NCI-H2196 treated with DMSO at 0.1 percent for 48 hours (cell line): ENCODE data around the gene RNF152.

Source experiments
- DNase-seq: peaks from one replicate; lab custom pipeline; 2025; ENCODE audit not compliant: unreplicated experiment; lab: John Stamatoyannopoulos, UW

RNF152 gene, protein sequence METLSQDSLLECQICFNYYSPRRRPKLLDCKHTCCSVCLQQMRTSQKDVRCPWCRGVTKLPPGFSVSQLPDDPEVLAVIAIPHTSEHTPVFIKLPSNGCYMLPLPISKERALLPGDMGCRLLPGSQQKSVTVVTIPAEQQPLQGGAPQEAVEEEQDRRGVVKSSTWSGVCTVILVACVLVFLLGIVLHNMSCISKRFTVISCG

DNA sequence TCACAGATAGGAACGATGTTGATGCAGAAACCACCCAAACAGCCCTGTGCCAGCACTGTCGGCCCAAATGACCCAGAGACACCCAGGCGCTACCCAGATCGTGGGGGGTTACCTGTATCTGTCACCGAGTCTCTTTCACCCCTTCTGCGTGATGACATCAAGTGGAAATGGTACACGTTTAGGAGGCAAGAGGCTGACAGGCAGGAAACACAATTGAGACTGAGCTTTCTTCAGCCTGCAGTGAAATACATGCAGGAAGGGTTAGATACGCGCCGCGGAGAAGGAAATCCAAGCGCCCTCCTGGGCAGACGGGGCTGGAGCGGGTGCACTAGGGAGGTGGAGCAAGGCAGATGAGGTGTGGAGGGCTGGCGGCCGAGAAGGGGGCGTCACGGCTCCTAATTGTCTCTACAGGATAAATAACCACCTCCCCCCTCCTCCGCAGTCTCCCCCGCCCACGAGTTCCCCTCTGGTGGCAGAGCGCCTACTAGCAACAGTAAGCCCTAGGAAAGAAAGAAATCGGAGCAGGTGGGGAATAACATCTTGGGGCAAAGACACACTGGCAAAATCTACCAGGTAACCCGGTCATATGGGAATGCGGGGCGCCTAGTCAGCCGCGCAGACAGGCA is at the start of gene RNF152:
Gene RNF152 (minus strand): TSS at position 325 of the 626 bp plus-strand sequence. CDS start 76,544 bp downstream, outside the sequence.
- no peak for DNase-seq

DNA sequence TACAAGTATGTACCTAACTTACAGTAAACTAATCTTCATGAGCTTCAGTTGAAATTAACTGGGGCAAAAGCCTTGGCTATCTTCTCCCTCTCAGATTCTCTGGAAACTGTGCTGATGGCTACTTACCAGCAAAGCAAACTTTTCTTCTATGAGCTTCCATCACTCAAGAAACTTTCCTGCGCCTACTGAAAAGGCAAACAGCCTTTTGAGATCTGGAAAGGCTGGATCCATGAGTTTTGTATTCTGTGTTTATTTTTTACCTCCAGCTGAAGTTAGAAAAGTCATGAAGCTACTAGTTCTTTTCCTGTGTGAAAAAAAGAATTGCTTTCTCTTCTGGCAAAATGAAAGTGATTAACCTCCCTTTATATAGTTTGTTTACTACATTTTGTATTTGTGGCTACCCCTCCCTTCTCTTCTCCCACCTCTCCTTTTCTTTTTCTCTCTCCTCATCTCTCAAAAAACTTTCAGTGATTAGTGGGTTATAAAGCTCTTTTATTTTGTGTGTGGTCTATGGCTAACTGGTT is 49.2 kb upstream of the RNF152 start:
- no peak for DNase-seq

DNA sequence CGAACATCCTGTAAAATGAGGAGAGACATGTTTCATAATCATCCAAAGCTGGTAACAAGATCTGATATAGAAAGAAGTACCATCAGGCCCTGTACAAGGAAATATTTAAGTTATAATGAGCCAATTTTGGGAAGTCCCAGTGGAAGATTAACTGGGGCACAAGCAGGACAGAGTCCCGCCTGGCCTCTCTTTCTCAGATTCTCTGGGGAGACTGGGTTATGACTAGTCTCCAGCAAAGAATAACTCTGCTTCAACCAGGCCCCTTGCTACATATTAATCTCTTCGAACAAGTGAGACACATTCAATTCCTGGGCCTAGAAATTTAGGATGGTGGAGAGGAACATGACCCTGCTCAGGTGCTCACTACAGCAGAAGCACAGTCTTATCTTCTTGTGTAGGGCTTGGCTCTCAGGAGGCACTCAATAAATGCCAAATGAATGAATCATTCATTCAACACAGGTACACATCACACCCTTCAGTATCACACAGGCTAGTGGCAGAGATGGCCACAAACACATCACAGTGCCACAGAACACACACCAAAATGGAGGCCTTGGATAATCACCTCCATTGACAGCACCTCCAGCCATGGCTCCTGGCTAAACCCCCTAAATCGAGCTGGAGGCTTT is 46.4 kb upstream of the RNF152 start:
- DNase-seq, result no peak

DNA sequence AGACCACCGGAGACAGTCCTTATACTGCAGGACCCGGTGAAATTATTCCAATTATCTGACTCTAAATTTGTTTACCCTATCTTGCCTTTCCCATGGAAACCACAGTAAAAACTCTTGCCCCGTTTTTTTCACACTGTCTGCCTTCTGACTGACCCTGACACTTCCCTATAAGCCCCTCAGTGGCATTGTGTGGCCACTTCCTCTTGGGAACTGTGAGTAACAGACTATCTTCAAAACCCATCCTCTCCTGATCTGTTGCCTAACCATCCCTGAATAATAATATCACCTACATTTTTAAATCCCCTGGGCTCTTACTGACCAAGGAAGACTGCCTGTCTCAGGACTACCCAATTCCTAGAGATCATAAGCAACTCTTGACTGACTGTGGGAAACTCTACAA is 42.6 kb upstream of the RNF152 start:
- no peak for DNase-seq

DNA sequence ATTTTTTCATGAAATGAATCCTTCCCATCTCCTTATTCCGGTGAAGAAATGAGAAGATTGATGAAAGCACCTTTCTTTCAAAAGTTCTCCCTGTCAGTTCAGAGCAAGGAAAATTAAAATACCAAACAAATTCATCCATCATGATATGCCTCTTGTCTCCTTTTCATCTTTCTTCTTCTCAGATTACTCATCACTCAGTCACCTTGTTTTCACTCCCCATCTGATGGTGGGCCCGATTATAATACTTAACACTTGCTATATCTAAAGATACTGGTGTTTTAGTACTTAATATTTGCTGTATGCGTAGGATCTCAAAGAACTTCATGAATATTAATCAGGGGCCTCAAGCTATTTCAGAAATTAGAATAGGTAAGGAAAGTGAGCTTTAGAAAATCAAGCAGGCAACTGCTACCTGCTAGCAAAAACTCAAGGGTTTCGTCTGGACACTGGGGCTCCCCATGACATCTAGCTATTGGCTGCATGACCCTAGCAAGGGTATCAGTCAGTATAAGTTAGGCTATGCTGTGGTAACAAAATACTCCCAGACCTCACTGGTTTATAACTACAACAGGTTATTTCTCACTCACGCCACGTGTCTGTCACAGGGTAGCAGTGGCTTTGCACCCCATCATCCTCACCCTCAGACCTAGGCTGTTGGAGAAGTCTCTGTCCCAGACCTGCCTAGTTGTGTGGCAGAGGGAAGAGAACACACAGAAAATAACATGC is 39.0 kb upstream of the RNF152 start:
- DNase-seq, result no peak

DNA sequence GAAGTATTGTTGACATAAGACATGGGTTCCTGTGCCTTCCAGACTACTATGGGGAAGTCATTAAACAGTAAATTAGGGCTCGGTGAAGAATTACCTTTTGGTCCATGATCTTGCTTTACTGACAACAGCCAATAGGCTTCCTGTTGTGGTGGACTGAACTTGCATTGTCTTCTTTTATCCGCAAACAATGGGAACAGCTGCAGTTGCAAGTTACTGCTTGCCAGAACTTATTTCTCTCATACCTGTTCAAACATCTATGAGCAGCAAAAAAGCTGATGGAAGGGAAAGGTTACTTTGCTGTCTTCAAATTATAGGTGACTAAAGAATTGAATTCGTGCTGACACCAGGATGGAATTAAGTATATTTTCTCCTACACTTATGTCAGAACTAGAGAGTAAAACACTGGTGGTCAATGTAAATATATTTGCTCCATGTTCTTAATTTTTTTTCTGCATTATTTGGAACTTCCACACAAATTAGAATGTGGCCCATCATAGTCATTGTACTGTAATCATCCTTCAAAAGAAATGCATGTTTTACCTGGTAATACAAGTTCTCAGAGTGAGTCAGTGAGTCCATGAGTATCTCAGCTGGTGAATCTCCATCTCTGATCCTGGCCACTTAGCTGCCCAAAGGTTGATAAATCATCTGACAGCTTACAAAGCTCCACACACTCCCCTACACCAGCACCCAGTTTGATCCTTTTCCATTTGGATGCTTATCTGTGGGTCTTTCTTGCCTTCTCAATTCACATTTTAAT is 37.3 kb upstream of the RNF152 start:
- no peak for DNase-seq

DNA sequence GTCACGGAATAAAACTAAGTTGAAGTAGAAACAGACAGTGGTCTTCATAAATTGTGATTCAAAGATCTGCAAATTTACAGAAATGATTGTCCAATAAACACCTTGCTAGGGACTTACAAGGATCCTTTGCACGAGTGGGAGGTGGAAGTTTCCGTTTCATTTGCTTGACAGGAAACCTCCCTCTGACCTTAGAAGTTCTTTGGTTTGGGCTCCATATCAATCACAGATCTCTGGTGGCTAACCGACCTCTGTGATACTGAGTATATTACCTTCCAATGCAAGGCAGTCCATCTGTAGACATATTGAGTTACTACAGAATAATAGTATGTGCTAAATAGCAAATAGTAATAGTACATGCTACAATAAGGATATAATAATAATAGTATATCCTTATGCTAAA is 33.7 kb upstream of the RNF152 start:
- DNase-seq, result no peak

DNA sequence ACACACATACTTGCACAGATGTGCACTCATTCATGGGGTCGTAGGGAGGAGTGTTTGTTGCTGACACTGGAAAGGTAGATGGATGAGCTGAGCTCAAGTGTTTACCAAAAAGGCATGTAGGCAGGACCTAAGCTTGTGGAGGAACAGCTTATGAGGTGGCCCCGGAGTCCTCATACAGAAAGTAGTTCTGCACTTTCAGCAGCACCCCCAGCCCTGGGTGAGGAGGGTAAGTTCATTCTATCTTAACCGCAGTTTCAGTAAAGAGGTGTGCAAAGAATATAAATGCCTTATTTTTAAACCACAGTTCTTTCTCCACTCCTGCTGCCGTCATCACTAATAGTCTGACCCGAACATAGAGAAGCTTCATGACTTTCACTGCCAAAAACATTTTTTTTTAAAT is 31.7 kb upstream of the RNF152 start:
- DNase-seq, result no peak

DNA sequence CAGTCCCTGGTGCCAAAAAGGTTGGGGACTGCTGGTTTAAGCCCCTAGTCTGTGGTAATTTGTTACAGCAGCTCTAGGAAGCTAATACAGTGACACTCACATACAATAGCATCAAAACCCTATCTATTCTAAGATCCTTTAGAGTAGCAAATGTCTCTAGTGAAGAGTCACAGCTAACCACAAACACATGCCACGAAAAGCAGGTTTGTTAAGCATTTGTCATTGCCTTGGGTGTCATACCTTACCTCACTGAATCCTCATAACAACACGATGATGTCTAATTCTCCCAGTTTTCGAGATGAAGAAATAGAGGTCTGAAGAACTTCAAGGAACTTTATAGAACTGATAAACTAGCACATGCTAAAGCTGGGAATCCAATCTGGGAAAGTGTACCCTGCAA is 29.6 kb upstream of the RNF152 start:
- DNase-seq, result no peak

DNA sequence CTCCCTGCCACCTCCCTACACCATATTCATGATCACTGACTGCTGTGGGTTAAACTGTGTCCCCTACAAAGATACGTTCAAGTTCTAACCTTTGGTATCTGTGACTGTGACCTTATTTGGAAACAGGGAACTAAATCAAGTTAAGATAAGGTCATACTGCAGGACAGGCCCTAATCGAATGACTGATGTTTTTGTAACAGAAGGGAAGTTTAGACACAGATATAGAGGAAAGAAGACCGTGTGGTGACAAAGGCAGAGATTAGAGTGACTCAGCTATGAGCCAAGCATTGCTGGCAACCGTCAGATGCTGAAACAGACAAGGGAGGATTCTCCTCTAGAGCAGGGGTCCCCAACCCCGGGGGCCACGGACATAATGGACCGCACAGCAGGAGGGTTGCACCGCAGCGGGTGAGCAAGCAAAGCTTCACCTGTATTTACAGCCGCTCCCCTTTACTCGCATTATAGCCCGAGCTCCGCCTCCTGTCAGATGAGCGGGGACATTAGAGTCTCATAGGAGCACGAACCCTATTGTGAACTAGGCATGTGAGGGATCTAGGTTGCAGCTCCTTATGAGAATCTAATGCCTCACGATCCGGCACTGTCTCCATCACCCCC is 28.9 kb upstream of the RNF152 start:
- no peak for DNase-seq

DNA sequence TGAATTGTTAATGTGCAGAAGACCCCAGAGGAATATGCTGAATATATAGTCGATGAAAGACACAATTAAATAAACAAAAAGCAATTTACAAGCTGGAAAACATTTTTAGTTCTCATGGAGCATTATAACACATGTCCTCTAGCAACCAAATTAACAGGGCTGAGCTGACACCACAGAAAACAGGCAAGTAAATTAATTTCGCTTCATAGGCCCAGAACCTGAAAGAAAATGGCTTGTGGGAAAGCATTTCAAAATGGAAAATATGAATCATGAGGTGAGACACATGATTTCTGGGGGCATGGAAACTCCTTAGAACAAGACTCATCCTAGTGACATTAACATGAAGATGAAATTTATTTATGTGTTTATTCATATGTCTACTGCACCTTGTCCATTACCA is 25.0 kb upstream of the RNF152 start:
- DNase-seq, result no peak

DNA sequence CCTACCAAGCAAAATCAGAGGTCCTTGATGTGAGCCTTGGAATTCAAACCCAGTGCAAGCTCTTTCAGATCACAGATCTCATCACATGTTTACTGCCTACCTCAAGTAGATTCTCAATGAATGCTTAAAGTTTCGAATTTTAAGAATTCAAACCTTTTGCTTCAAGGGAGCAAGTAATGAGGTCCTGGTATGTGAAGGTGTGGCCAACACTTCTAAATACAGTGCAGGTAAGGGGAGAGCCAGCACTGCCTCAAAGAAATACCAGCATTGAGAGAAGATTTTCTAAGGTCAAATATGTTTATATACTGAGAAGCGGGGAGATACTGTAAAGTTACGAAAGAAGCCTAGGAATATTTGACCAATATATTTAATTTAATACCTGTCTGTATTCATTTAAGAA is 19.7 kb upstream of the RNF152 start:
- no peak for DNase-seq

DNA sequence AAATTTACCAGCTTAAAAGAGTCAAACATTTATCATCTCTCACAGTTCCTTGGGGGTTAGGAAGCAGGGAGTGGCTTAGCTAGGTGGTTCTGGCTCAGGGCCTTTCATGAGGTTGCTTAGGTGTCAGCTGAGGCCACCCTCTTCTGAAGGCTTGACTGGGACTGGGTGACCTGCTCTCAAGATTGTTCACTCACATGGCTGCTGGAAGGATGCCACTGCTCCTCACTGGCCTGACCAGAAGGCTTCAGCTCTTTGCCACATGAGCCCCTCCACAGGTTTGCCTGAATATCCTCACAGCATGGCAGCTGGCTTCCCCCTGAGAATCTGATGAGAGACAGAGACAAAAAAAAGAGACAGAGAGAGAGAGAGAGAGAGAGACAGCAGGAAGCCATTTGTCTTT is 17.3 kb upstream of the RNF152 start:
- no peak for DNase-seq

DNA sequence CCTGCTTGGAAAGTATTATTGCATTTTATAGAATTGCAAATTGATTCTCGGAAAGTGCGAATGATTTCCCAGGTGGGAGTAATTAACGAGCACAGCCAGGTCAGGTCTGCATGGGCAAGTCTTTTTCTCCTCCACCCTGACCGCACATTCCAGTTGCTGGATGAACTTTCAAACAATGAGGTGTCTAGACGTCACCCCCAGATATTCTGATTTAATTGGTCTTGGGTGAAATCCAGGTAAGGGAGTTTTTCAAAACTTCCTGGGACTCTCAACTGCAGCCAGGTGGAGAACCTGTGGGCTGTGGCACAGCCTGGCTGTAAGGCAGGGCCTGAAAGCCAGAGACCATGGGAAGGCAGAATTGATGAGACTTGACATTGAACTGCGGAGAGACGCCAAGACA is 15.9 kb upstream of the RNF152 start:
- DNase-seq, result no peak

DNA sequence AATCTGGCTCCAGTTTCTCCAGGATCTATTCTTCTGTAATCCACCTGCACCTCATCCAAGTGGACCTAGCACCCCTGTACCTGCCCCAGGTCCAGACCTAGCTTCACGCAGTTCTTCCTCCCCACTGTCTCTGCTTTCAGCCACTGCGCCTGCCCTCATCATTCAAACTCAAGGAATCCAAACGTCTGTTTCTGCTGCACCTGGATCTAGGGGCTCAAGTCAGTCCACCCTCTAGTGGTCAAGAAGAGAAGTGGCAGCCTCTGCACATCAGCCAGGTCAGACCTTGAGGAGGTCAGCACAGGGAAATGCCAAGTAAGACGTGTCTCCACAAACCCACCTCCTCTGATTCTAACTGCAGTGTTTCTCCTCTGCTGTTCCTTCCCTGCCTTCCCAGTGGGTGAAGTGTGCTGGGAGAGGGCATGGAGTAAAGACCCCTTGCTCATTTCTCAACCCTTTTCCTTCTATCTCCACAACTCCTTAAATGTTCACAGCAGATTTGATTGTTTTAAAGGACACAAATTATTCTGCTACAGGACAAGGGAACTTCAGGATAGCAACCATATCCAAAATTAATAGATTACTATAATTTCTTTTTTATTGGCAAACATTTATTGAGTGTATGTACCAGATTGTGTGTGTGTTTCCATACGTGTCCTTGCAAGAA is 8.6 kb upstream of the RNF152 start:
- DNase-seq, result no peak

DNA sequence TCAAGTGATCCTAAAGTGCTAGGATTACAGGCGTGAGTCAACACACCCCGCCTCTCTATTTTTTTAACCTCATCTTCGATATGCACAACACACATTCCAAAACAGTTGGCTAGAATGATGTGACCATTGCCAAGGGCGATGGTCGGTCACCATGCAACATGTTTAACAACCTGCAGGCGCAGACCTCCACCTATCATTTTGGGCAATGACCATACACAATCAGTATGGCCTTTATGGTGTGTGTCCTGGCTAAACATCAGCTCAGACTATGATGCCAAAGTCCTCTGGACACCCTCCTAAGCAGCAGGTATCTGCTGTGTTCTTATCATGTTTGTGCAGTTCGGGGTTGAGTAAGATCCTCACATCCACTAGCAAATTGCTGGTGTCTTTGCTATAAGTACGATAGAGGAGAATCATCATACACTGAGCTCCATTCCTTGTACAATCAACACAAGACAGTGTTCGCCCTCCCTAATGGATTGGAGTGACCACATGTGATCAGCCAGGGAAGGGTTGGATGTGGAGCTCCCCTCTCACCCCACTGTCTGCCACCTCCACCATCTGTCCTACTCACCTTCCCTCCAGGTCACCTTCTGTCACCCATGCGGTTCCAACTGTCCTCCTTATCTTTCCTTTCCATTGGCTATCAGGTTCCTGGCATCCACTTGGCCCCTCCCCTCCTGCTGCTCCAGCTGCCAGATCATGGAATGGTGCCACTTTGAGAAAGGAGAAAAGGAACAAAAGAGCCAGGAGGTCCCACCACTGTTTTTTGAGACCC is 7.9 kb upstream of the RNF152 start:
- no peak for DNase-seq

DNA sequence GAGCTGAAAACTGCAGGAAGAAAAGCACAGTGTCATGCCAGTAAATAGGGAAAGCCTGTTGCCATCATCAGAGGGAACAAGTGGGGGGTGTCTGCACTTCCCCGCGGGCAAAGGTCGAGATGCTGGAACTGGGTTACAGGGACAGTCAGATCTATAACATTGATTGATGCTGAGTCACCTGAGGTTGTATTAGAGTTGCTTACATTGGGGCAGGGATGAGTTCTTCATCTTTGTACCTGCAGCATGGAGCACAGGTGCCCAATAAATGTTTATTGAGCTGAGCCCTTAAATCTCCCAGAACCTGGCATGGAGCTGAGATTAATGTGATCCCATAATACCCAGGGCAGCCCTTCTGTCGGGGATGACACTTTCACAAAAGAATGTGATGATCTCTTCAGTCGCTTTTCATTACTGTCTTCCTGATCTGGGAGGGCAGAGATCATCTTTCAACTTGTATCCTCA is 5.9 kb upstream of the RNF152 start:
- no peak for DNase-seq

DNA sequence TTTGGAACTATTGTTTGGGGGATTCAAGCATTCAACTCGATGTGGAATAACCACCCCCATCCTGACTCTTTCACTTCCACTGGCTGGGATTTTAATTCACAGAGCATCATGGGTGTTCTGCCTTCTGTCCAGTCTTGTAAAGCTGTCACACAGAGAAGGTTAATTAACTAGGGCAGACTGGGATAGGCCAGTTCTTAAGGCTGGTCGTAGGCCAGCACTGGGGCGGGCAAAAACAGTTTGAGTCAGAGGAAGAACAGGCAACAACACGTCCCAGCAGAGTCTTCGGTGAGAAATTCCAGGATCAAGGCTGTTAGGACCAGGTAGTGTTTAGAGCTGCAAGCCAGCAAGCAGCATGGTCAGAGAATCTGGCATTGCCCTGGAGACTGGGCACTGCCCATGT is 4.0 kb upstream of the RNF152 start:
- DNase-seq, result no peak

DNA sequence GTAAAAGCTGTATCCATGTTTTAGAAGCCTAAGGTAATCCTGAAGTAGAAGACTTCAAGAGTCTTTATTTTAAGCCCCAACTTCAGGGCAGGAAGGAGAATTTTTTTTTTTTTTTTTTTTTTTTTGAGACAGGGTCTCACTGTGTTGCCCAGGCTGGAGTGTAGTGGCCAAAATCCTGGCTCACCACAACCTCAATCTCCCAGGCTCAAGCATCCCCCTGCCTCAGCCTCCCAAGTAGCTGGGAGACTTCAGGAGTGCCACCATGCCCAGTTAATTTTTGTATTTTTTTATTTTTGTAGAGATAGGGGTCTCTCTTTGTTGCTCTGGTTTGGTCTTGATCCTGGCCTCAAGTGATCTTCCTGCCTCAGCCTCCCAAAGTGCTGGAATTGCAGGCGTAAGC is 3.3 kb upstream of the RNF152 start:
- no peak for DNase-seq
